Stimulated activated effector memory CD8-positive, alpha-beta T cell treated with anti-CD3 and anti-CD28 coated beads, Interleukin-12 subunit alpha, Interleukin-12 subunit beta, amount 100 ng/mL, for 72 hours (primary cell): ENCODE results near the gene PRKG1.
"Not testable (repeated sequence)": the region's sequence is repeated elsewhere in the genome, so short reads cannot be mapped to it uniquely, and the experiment has no call there.

Source experiments
- ATAC-seq: fragments of 150-1000 bp; cut with Tn5 transposase; 2 replicates; pipeline ENCODE4 v1.10.0; 2021
- DNase-seq, 2 donors: peaks; one replicate each; pipeline ENCODE4 v3.0.0; 2021 to 2022; ENCODE audit warnings: low spot score in 2 of 2
- H3K27ac Mint-ChIP-seq: one replicate; pipeline ENCODE4 v1.8.0; 2022; ENCODE audit warnings: mild to moderate bottlenecking, mixed read lengths
- H3K36me3 Mint-ChIP-seq: one replicate; pipeline ENCODE4 v1.8.0; 2022; ENCODE audit warnings: mild to moderate bottlenecking, mixed read lengths
- H3K4me1 Mint-ChIP-seq: one replicate; pipeline ENCODE4 v1.8.0; 2022; ENCODE audit warnings: mixed read lengths
- H3K4me3 Mint-ChIP-seq: one replicate; pipeline ENCODE4 v1.8.0; 2022; ENCODE audit warnings: mild to moderate bottlenecking, mixed read lengths
- H3K9me3 Mint-ChIP-seq: one replicate; pipeline ENCODE4 v1.8.0; 2022; ENCODE audit warnings: mixed read lengths

Gene PRKG1

DNA sequence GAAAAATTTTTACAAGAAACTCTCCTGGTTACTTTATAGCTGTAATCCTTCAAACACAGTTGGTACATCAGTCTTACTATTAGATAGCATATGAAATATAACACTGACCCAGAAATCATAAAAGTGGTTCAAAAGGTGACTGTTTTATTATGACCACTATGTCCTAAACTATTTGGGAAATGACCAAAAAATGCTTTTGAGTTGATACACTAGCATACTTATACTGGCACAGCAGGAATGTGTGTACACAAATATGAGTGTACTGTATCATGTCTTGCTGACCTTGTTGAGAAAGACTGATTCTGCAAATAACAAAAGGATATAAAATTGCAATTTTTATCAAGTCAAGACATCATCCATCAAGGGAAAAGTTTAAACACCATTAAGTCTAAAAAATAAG, 600.8 kb downstream of the PRKG1 start:
- ATAC-seq = no peak
- peaks cover 4% of the 10 kb centered on the region for H3K9me3 Mint-ChIP-seq
- H3K27ac Mint-ChIP-seq = no peak overlapping the region
- no peaks in the 10 kb centered on the region for H3K36me3 Mint-ChIP-seq
- no peak overlapping the region for H3K4me3 Mint-ChIP-seq
- no peaks in the 10 kb centered on the region for H3K4me1 Mint-ChIP-seq
- no peak for DNase-seq

DNA sequence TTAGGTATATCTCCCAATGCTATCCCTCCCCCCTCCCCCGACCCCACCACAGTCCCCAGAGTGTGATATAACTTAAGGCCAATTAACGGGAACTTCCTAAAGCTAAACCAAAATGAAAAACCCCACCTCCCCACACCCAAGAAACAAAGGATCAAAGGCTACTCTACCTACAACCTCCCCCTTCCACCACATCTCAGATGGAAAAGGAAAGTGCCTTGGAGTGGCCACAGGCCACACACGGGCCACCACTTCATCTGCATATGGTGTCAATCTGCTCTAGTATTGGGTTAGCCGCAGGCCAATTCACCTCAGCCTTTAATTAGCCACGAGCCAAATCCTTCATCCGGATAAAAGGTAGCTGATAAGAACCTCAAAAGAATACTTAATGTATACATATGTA, 605.6 kb downstream of the PRKG1 start:
- no peak for ATAC-seq
- no peaks in the 10 kb centered on the region for H3K4me1 Mint-ChIP-seq
- no peak overlapping the region for H3K27ac Mint-ChIP-seq
- H3K36me3 Mint-ChIP-seq = no peaks in the 10 kb centered on the region
- DNase-seq = no peak
- H3K9me3 Mint-ChIP-seq = no peaks in the 10 kb centered on the region
- no peak overlapping the region for H3K4me3 Mint-ChIP-seq

DNA sequence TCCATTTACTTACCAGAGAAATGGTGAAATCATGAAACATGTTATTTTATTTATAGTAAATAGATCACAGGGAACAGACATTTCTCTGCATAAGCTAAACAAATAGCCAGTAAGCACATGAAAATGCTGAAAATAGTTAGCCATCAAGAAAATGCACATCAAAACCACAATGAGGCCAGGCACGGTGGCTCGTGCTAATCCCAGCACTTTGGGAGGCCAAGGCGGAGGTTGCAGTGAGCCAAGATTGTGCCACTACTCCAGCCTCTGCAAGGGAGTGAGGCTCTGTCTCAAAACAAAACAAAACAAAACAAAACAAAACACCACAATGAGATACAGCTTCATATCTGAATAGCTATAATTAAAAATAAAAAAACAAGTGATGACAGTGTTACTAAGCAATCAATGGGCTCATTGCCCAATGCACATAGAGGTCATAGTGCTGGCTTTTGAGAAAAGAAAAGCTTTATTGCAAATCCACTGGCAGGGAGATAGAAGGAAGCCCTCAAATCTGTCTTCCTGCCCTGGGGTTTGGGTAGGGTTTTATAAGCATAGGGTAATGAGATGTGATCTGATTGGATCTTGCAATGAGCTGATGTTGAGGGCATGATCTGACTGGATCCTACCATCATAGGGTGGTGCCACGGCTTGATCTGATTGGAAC, 608.9 kb downstream of the PRKG1 start:
- no peak for DNase-seq
- Mint-ChIP-seq H3K4me3 (no peak overlapping the region), H3K27ac (no peak overlapping the region), H3K9me3 (no peaks in the 10 kb centered on the region), H3K36me3 (no peaks in the 10 kb centered on the region), H3K4me1 (no peaks in the 10 kb centered on the region)
- ATAC-seq = no peak

- Mint-ChIP-seq H3K9me3 (peaks cover 3% of the 10 kb centered on the region), H3K27ac (no peak overlapping the region), H3K4me3 (no peak overlapping the region), H3K4me1 (no peaks in the 10 kb centered on the region), H3K36me3 (no peaks in the 10 kb centered on the region)
- DNase-seq (no peak), ATAC-seq (no peak)
These were observed 611.5 kb downstream of the PRKG1 start for GRCh38 chr10:51685768-51686167.

- peaks cover 3% of the 10 kb centered on the region for H3K9me3 Mint-ChIP-seq
- H3K4me3 Mint-ChIP-seq = no peak overlapping the region
- H3K36me3 Mint-ChIP-seq = no peaks in the 10 kb centered on the region
- no peak overlapping the region for H3K27ac Mint-ChIP-seq
- ATAC-seq (no peak), DNase-seq (no peak)
- no peaks in the 10 kb centered on the region for H3K4me1 Mint-ChIP-seq
These were observed 613.0 kb downstream of the PRKG1 start for GRCh38 chr10:51687296-51687695.

GRCh38 chr10:51688826-51689225, 614.5 kb downstream of the PRKG1 start:
- not testable (repeated sequence) for ATAC-seq, H3K4me3 Mint-ChIP-seq, H3K4me1 Mint-ChIP-seq, DNase-seq, H3K36me3 Mint-ChIP-seq, H3K9me3 Mint-ChIP-seq, H3K27ac Mint-ChIP-seq

- Mint-ChIP-seq H3K27ac (no peak overlapping the region), H3K4me1 (no peaks in the 10 kb centered on the region), H3K36me3 (peaks cover 5% of the 10 kb centered on the region), H3K9me3 (peaks cover 3% of the 10 kb centered on the region), H3K4me3 (no peak overlapping the region)
- DNase-seq = no peak
- no peak for ATAC-seq
These were observed 615.2 kb downstream of the PRKG1 start for GRCh38 chr10:51689536-51689935.

GRCh38 chr10:51691135-51691534, 616.8 kb downstream of the PRKG1 start:
- H3K27ac Mint-ChIP-seq = no peak overlapping the region
- no peak for ATAC-seq
- H3K36me3 Mint-ChIP-seq = peaks cover 21% of the 10 kb centered on the region
- peaks cover 15% of the 10 kb centered on the region for H3K4me1 Mint-ChIP-seq
- no peak for DNase-seq
- H3K4me3 Mint-ChIP-seq = no peak overlapping the region
- peaks cover 3% of the 10 kb centered on the region for H3K9me3 Mint-ChIP-seq

- peaks cover 37% of the 10 kb centered on the region for H3K4me1 Mint-ChIP-seq
- peaks cover 49% of the 10 kb centered on the region for H3K36me3 Mint-ChIP-seq
- ATAC-seq (no peak), DNase-seq (no peak)
- H3K9me3 Mint-ChIP-seq = peaks cover 3% of the 10 kb centered on the region
- no peak overlapping the region for H3K4me3 Mint-ChIP-seq
- no peak overlapping the region for H3K27ac Mint-ChIP-seq
These were observed 619.9 kb downstream of the PRKG1 start for GRCh38 chr10:51694086-51694768.

GRCh38 chr10:51696251-51696650, 622.0 kb downstream of the PRKG1 start:
- Mint-ChIP-seq H3K4me3 (peak overlapping the region; percentile 93), H3K27ac (peak overlapping the region; percentile 61), H3K9me3 (no peaks in the 10 kb centered on the region), H3K4me1 (peaks cover 45% of the 10 kb centered on the region), H3K36me3 (peaks cover 55% of the 10 kb centered on the region)
- ATAC-seq (no peak), DNase-seq (no peak)

DNA sequence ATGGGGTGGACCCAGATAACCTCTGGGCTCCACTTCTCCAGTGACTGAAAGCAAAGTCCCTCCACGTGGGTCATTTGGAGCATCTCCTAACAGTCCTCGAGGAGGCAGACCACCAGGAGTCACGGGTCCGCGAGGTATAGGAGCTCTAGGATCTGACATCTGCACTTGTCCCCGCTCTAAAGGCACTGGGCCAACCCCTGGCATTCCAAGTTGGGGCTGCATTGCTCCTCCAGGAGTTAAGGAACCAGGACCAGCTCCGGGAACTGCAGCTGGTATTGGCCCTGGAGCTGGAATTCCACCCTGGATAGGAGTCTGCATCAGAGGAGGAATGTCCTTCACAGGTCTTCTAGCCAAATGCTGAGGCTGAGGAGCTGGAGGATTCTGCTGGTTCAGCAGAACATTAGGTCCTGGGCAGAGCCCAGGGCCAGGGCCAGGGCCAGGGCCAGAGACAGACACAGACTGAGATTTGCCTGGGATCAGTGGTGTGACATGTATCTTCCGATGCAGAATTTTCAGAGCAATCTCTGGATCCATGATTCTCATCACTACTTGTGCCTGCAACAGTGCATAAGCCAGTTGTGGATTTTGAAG, 624.3 kb downstream of the PRKG1 start:
- H3K36me3 Mint-ChIP-seq = peaks cover 55% of the 10 kb centered on the region
- H3K9me3 Mint-ChIP-seq = no peaks in the 10 kb centered on the region
- no peak for DNase-seq
- peak overlapping the region; percentile 100 for H3K27ac Mint-ChIP-seq
- peaks cover 45% of the 10 kb centered on the region for H3K4me1 Mint-ChIP-seq
- ATAC-seq = no peak
- peak overlapping the region; percentile 93 for H3K4me3 Mint-ChIP-seq

GRCh38 chr10:51699145-51699474, 624.8 kb downstream of the PRKG1 start:
- peak overlapping the region; percentile 93 for H3K4me3 Mint-ChIP-seq
- H3K4me1 Mint-ChIP-seq = peaks cover 45% of the 10 kb centered on the region
- H3K36me3 Mint-ChIP-seq = peaks cover 54% of the 10 kb centered on the region
- H3K9me3 Mint-ChIP-seq = no peaks in the 10 kb centered on the region
- DNase-seq = no peak
- ATAC-seq = peak; percentile 48
- H3K27ac Mint-ChIP-seq = peak overlapping the region; percentile 100

- Mint-ChIP-seq H3K27ac (peak within 1 kb of the TSS; percentile 100), H3K4me3 (peak within 1 kb of the TSS; percentile 93), H3K36me3 (peaks cover 48% of the 10 kb centered on the region), H3K9me3 (no peaks in the 10 kb centered on the region), H3K4me1 (peaks cover 45% of the 10 kb centered on the region)
- DNase-seq = peak; percentile 84 to 96
- ATAC-seq = peak; percentile 96
These were observed 625.4 kb downstream of the PRKG1 start, which contains the start of gene CSTF2T for GRCh38 chr10:51699475-51700227. Gene CSTF2T, minus strand, starts transcription at chr10:51699595. Its CDS starts 46 bp downstream, at chr10:51699549.

- H3K27ac Mint-ChIP-seq = peak overlapping the region; percentile 100
- H3K4me1 Mint-ChIP-seq = peaks cover 39% of the 10 kb centered on the region
These were observed 626.0 kb downstream of the PRKG1 start for GRCh38 chr10:51700228-51700817.

GRCh38 chr10:51705774-51706173, 631.5 kb downstream of the PRKG1 start:
- ATAC-seq (no peak), DNase-seq (no peak)
- no peak overlapping the region for H3K27ac Mint-ChIP-seq
- H3K9me3 Mint-ChIP-seq = no peaks in the 10 kb centered on the region
- H3K4me1 Mint-ChIP-seq = peaks cover 10% of the 10 kb centered on the region
- no peaks in the 10 kb centered on the region for H3K36me3 Mint-ChIP-seq
- no peak overlapping the region for H3K4me3 Mint-ChIP-seq

More at GRCh38 chr10:51700228-51700817, 626.0 kb downstream of the PRKG1 start:
- ATAC-seq = no peak
- Mint-ChIP-seq H3K36me3 (peaks cover 41% of the 10 kb centered on the region), H3K9me3 (no peaks in the 10 kb centered on the region), H3K4me3 (peak overlapping the region; percentile 93)
- DNase-seq = no peak
